ENCODE data around the gene STAC3. TPM values are rescaled to one million over a fixed set of nuclear protein-coding genes. Genes with fewer than 3 reads are reported as not detected.

The STAC3 gene
- total and polyA plus RNA-seq, 10 of the 15 experiments (the other 5 are each of a cell fraction or from before 2014, with no cell fraction given), result 0.49 to 9.9 (median 3.8) TPM

DNA sequence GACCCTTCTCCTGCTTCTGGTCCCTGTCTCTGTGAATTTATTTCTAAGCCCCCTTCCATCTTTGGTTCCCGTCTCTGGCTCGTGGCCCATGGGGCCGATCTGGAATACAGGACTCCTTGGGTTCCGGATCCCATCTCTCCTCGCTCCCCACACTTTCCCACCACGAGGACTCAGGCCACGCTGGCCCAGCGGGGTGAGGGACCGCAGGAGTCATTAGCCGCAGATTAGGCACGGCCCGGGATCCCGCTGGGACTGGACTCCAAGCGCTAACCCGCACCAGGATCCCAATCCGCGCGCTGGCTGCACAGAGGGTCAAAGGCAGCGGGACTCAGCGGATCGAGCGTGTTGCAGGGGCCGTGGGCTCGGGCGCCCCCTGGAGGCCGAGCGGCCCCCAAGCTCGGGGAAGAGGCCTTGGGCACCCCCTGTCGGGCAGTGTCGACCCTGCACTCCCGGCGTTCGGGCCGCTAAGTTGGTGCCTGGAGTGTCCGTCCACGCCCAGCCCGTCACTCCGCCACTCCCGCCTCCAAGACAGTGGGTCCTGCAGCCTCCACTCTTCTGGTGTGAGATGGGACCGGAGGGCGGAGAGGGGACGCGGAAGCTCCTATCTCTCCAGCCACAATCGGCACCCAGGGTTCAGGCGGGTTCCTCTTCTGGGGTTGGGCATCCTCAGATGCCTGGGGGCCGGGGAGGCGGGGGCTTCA, 12.0 kb downstream of the STAC3 start (continued):
- TF ChIP-seq NFXL1 (IDR thresholded peaks at IDR 0.05; ENCODE audit: borderline replicate concordance) (no peak), ZNF592 (IDR thresholded peaks at IDR 0.05) (peak; percentile 98; the same call in 1 of the 2 replicates), RB1 (IDR thresholded peaks at IDR 0.05; ENCODE audit: borderline replicate concordance) (peak; percentile 90; the same call in 1 of the 2 replicates), PAX8 (IDR thresholded peaks at IDR 0.05) (no peak), RCOR1 (conservative IDR thresholded peaks at IDR 0.05; ENCODE audit: low read depth, low read length) (no peak), EGR1 (IDR thresholded peaks at IDR 0.05; ENCODE audit: borderline replicate concordance in 1 of 2, low read depth in 2 of 2, low read length in 2 of 2) (no peak), BCL11A (IDR thresholded peaks at IDR 0.05; ENCODE audit: low read depth, low read length) (no peak), BCL3 (IDR thresholded peaks at IDR 0.05; ENCODE audit: borderline replicate concordance, insufficient read depth, low read depth, low read length, poor library complexity, severe bottlenecking) (no peak), TAF1 (IDR thresholded peaks at IDR 0.05; ENCODE audit: borderline replicate concordance, low read depth, low read length) (no peak), RFX5 (IDR thresholded peaks at IDR 0.05; ENCODE audit: low read depth, low read length) (peak; percentile 63; the same call in 1 of the 2 replicates), NR2F1 (conservative IDR thresholded peaks at IDR 0.05) (peak; percentile 43; the same call in 1 of the 2 replicates), LARP7 (IDR thresholded peaks at IDR 0.05) (peak; percentile 91), HDGF (IDR thresholded peaks at IDR 0.05) (0 out of 2 replicates have a peak, but pooled peaks have one; percentile 30), CEBPZ (IDR thresholded peaks at IDR 0.05; ENCODE audit: low read depth, low read length) (no peak)
- TF ChIP-seq, protein P1, sequence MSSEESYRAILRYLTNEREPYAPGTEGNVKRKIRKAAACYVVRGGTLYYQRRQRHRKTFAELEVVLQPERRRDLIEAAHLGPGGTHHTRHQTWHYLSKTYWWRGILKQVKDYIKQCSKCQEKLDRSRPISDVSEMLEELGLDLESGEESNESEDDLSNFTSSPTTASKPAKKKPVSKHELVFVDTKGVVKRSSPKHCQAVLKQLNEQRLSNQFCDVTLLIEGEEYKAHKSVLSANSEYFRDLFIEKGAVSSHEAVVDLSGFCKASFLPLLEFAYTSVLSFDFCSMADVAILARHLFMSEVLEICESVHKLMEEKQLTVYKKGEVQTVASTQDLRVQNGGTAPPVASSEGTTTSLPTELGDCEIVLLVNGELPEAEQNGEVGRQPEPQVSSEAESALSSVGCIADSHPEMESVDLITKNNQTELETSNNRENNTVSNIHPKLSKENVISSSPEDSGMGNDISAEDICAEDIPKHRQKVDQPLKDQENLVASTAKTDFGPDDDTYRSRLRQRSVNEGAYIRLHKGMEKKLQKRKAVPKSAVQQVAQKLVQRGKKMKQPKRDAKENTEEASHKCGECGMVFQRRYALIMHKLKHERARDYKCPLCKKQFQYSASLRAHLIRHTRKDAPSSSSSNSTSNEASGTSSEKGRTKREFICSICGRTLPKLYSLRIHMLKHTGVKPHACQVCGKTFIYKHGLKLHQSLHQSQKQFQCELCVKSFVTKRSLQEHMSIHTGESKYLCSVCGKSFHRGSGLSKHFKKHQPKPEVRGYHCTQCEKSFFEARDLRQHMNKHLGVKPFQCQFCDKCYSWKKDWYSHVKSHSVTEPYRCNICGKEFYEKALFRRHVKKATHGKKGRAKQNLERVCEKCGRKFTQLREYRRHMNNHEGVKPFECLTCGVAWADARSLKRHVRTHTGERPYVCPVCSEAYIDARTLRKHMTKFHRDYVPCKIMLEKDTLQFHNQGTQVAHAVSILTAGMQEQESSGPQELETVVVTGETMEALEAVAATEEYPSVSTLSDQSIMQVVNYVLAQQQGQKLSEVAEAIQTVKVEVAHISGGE (CRISPR knock-in tag; IDR thresholded peaks at IDR 0.05), result no peak
- TF ChIP-seq, protein P2, sequence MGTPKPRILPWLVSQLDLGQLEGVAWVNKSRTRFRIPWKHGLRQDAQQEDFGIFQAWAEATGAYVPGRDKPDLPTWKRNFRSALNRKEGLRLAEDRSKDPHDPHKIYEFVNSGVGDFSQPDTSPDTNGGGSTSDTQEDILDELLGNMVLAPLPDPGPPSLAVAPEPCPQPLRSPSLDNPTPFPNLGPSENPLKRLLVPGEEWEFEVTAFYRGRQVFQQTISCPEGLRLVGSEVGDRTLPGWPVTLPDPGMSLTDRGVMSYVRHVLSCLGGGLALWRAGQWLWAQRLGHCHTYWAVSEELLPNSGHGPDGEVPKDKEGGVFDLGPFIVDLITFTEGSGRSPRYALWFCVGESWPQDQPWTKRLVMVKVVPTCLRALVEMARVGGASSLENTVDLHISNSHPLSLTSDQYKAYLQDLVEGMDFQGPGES (IDR thresholded peaks at IDR 0.05), result no peak

Measured in GM12878 (cell line).